Measurements from ENCODE around the gene SMIM45.

The SMIM45 gene

GRCh38 chr22:41920271-41920976 lies 31.5 kb upstream of the SMIM45 start:
- Histone ChIP-seq H3K4me3 (ENCODE audit: low read depth, low read length) (no peak overlapping the region), H3K36me3 (ENCODE audit: insufficient read depth) (no peaks in the 10 kb centered on the region), H3K4me1 (ENCODE audit: insufficient read depth) (no peaks in the 10 kb centered on the region), H3K27ac (ENCODE audit: low read depth) (no peak overlapping the region)
- 59% methylated on average over 21 of the region's 21 CpGs for whole genome bisulfite sequencing
- DNase-seq (ENCODE audit: extremely low spot score), result no peak

DNA sequence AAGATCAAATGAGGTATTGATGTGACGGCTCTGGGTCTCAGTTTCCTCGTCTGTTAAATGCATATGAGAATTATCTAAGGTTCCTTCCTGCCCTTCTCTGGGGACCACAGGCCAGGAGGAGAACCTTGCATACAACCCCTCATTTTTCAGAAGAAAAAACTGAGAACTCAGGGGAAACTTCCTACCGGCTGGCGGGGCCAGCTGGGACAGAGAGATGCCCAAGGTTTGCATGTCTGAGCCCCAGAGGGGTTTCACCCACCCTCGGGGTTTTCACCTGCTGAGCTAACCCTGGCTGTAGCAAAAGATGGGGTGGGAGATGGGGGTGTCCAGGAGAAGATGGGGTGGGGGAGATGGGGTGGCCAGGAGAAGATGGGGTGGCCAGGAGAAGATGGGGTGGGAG lies 29.6 kb upstream of the SMIM45 start:
- WGBS, result 94% methylated on average over 5 of the region's 5 CpGs

DNA sequence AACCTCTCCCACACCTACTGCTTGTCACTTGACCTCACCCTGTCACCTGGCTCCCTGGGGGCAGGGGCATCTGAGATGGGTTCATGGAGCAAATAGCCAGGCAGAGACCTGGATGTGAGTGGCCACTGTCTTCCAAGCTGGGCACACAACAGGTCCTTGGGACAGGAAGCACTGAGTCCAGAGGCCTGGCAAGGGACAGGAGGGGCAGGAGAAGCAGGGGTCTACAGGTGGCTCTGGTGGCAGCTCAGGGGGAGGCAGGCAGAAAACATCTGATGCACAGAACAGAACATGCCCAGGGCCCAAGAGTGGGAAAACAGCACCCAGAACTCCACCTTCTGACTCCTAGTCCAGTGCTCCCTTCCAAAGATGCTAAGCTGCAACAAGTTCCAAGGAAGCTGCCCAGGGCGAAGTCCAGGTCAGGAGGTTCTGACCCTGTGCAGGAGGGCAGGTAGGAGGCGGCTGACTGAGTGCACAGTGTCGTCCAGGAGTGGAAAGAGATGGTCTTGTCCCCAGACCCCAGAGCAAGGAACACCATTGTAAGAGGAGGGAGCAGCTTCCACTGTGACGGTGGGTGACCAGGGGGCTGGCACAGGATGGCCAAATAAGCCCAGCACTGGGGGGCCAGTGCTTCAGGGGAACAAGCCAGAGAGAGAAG lies 28.9 kb upstream of the SMIM45 start:
- no peak overlapping the region for H3K27ac ChIP-seq (ENCODE audit: low read depth)
- 96% methylated on average over 4 of the region's 4 CpGs for WGBS
- no peak for DNase-seq (ENCODE audit: extremely low spot score)
- no peak overlapping the region for H3K4me3 ChIP-seq (ENCODE audit: low read depth, low read length)
- H3K4me1 ChIP-seq (ENCODE audit: insufficient read depth), result no peaks in the 10 kb centered on the region
- H3K36me3 ChIP-seq (ENCODE audit: insufficient read depth), result no peaks in the 10 kb centered on the region

More for the DNA sequence above, 29.6 kb upstream of the SMIM45 start:
- H3K27ac ChIP-seq (ENCODE audit: low read depth), result no peak overlapping the region
- no peak for DNase-seq (ENCODE audit: extremely low spot score)
- no peaks in the 10 kb centered on the region for H3K36me3 ChIP-seq (ENCODE audit: insufficient read depth)
- no peak overlapping the region for H3K4me3 ChIP-seq (ENCODE audit: low read depth, low read length)
- H3K4me1 ChIP-seq (ENCODE audit: insufficient read depth), result no peaks in the 10 kb centered on the region

- DNase-seq (ENCODE audit: extremely low spot score), result no peak
- Histone ChIP-seq H3K4me3 (ENCODE audit: low read depth, low read length) (no peak overlapping the region), H3K4me1 (ENCODE audit: insufficient read depth) (no peaks in the 10 kb centered on the region), H3K36me3 (ENCODE audit: insufficient read depth) (no peaks in the 10 kb centered on the region), H3K27ac (ENCODE audit: low read depth) (no peak overlapping the region)
- 94% methylated on average over 14 of the region's 14 CpGs for WGBS
Measured at GRCh38 chr22:41923595-41924276, 28.2 kb upstream of the SMIM45 start.

GRCh38 chr22:41925783-41926460 lies 26.0 kb upstream of the SMIM45 start:
- H3K4me1 ChIP-seq (ENCODE audit: insufficient read depth), result no peaks in the 10 kb centered on the region
- peak overlapping the region; percentile 45 for H3K4me3 ChIP-seq (ENCODE audit: low read depth, low read length)
- WGBS, result 6% methylated on average over 46 of the region's 48 CpGs
- no peaks in the 10 kb centered on the region for H3K36me3 ChIP-seq (ENCODE audit: insufficient read depth)
- no peak overlapping the region for H3K27ac ChIP-seq (ENCODE audit: low read depth)
- no peak for DNase-seq (ENCODE audit: extremely low spot score)

DNA sequence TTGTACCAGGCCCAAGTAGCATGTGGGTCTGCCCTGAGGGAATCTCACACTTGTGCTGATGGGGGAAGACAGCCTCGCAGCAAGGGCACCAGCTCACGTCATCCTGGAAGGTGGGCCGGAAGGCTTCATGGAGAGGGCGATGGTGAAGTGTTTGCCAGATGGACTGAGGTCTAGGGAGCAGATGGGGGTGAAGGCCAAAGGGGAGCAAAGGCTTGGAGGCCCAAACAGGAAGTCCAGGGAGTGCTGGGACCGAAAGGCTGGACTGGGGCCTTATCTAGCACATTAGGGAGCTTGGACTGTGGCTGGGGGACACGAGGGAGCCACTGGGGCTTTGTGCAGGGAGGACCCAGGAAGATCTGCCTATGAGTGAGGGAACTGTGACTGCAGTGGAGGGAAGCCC lies 24.1 kb upstream of the SMIM45 start:
- H3K36me3 ChIP-seq (ENCODE audit: insufficient read depth), result no peaks in the 10 kb centered on the region
- DNase-seq (ENCODE audit: extremely low spot score), result no peak
- WGBS, result 77% methylated on average over 6 of the region's 6 CpGs
- no peak overlapping the region for H3K27ac ChIP-seq (ENCODE audit: low read depth)
- H3K4me3 ChIP-seq (ENCODE audit: low read depth, low read length), result no peak overlapping the region
- H3K4me1 ChIP-seq (ENCODE audit: insufficient read depth), result no peaks in the 10 kb centered on the region

DNA sequence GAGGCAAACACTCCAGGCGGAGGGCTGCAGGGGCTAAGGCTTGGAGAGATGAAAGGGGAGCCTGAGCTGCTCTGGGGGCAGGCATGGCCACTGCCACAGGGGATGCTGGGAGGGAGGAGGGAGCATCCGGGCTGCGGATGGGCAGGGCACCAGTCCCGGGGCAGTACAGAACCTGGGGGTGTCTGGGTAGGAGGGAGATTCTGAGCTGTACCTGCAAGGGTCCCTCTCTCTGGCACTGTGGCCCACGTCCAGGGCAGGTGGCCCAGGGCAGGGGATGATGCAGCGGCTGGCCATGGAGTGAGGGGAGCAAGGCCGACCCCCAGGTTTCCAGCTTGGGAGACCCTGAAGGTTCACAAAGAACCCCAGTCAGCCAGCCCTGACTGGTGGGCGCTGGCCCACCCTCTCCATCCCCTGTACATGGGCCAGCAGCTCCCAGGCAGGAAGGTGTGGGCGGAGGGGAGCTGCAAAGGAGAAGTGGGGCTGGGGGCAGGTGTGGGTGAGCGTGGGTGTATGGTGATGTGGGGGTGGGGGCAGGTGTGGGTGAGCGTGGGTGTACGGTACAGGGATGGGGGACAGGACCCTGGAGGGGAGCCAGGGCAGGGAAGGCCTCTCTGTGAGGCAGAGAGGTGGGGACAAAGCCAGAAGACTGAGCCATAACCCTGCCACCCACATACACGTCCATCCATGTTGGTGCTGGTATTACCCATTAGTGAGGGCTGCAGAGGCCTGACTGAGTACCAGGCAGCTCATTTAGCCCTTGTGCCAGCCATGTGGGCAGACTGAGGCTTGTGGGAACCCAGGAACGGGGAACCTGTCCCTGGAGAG lies 23.1 kb upstream of the SMIM45 start:
- no peaks in the 10 kb centered on the region for H3K36me3 ChIP-seq (ENCODE audit: insufficient read depth)
- no peak overlapping the region for H3K4me3 ChIP-seq (ENCODE audit: low read depth, low read length)
- H3K4me1 ChIP-seq (ENCODE audit: insufficient read depth), result no peaks in the 10 kb centered on the region
- no peak for DNase-seq (ENCODE audit: extremely low spot score)
- WGBS, result 83% methylated on average over 14 of the region's 14 CpGs
- no peak overlapping the region for H3K27ac ChIP-seq (ENCODE audit: low read depth)

GRCh38 chr22:41929418-41929810 lies 22.5 kb upstream of the SMIM45 start:
- Histone ChIP-seq H3K4me3 (ENCODE audit: low read depth, low read length) (no peak overlapping the region), H3K4me1 (ENCODE audit: insufficient read depth) (no peaks in the 10 kb centered on the region), H3K27ac (ENCODE audit: low read depth) (no peak overlapping the region), H3K36me3 (ENCODE audit: insufficient read depth) (no peaks in the 10 kb centered on the region)
- no peak for DNase-seq (ENCODE audit: extremely low spot score)
- 76% methylated on average over 8 of the region's 8 CpGs for WGBS

DNA sequence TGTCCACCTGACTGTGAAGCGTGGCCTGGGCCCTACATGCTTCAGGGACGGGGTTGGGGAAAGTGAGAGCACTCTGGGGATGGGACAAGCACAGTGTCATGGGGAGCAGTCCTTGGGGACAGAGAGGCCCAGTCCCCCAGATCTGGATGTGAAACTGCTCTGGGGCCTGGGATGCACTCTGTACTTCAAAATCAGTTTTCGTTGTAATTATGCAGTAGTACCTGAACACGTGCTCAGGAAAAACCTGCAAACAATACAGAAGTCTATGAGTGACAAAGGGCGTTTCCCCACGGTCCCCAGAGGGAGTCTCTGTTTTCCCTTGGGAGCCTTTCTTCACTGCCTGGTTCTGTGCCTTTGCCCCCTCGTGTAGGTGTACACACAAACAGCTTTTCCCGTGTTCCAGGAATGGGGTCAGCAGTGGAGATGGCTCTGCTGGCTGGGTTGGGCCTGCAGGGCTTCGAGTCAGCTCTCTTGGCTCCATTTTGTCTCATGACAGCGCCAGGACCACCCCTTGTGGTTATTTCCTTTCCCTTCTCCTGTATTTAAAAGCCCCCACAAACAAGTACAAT lies 20.2 kb upstream of the SMIM45 start:
- DNase-seq (ENCODE audit: extremely low spot score), result no peak
- no peak overlapping the region for H3K27ac ChIP-seq (ENCODE audit: low read depth)
- WGBS, result 81% methylated on average over 10 of the region's 10 CpGs

DNA sequence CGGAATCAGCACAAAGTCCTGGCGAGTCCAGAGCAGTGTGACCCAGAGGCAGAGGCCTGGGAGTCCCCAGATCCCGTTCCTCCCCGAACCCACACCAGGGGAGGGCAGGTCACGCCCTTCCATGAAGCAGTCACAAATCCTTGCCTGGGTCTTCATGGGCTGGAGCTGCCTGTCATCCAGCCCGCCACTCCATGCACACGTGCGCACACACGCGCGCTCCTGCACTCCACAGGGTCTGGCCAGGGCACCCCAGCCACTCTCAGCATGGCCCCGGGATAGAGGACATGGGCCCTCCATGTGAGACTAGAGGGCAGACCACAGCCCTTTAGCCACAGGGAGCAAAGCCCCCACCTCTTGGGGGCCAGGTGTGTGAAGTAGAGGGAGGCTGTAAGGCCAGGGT lies 19.6 kb upstream of the SMIM45 start:
- no peak for DNase-seq (ENCODE audit: extremely low spot score)
- WGBS, result 94% methylated on average over 12 of the region's 12 CpGs
- no peaks in the 10 kb centered on the region for H3K36me3 ChIP-seq (ENCODE audit: insufficient read depth)
- H3K4me1 ChIP-seq (ENCODE audit: insufficient read depth), result no peaks in the 10 kb centered on the region
- no peak overlapping the region for H3K27ac ChIP-seq (ENCODE audit: low read depth)
- no peak overlapping the region for H3K4me3 ChIP-seq (ENCODE audit: low read depth, low read length)

More for the DNA sequence above, 20.2 kb upstream of the SMIM45 start:
- no peaks in the 10 kb centered on the region for H3K4me1 ChIP-seq (ENCODE audit: insufficient read depth)
- H3K4me3 ChIP-seq (ENCODE audit: low read depth, low read length), result no peak overlapping the region
- no peaks in the 10 kb centered on the region for H3K36me3 ChIP-seq (ENCODE audit: insufficient read depth)

DNA sequence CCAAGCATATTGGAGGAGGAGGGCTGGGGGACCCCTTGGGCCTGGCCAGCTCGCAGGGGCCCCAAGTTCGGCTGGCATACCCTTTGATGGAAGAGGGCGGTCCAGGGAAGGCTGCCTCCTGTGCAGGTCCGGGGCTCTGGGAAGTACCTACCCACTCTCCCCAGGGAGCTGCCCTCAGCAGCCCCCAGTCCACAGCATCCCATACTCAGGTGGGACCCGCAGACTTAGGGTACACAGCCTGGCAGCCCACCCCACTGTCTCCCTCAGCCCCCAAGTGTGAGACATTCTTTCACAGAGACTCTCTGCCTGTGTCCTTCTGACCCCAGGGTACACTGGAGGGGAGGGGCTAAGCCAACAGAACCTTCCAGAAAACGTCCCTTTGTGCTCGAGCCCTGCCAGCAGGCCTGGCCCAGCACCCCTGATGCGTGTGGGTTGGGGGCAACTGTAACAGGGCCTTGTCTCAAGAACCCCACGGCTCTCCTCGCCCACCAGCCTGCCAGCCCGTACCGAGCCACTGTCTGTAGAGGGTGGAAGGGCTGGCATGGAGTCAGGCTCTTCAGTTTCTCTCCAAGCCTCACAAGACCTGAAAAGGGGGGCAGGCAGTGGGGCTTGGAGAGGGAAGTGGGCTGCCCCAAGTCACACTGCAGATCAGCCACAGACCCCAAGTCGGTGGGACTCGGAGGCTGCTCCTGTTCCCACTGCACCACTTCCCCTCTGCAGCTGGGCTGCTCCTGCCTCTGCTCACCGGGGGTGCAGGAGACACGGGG lies 18.4 kb upstream of the SMIM45 start:
- Histone ChIP-seq H3K4me1 (ENCODE audit: insufficient read depth) (no peaks in the 10 kb centered on the region), H3K36me3 (ENCODE audit: insufficient read depth) (no peaks in the 10 kb centered on the region), H3K4me3 (ENCODE audit: low read depth, low read length) (no peak overlapping the region), H3K27ac (ENCODE audit: low read depth) (no peak overlapping the region)
- no peak for DNase-seq (ENCODE audit: extremely low spot score)
- WGBS, result 88% methylated on average over 16 of the region's 16 CpGs

DNA sequence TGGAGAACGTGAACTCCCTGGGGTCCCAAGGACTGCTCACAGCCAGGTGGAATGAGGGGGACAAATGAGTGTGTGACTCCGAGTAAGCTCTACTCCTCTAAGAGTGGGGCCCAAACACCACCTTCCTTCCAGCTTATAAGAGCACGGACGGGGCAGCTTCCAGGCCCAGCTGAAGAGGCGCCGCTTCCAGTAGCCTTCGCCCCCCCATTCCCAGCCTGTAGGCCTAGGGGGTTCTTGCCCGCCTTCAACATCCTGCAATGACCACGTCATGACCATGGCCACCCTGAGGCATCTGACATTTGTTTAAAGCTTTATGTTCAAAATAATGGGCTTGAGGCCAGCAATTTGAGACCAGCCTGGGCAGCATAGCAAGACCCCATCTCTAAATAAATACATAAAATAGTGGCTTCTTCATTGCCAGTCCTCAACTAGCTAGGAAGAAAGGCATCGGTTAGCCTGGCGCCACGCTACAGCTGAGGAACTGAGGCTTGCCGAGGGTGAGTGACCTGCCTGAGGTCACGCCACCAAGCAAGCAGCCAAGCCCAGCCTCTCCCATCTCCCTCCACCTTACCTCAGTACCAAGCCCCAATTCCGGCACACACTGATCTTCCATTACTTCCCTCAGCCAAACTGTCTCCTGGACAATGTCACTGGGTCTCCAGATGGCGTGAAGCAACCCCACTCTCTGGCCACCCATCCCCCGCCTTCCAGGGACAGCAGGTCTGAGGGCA lies 17.5 kb upstream of the SMIM45 start:
- no peaks in the 10 kb centered on the region for H3K4me1 ChIP-seq (ENCODE audit: insufficient read depth)
- H3K27ac ChIP-seq (ENCODE audit: low read depth), result no peak overlapping the region
- DNase-seq (ENCODE audit: extremely low spot score), result no peak
- 95% methylated on average over 17 of the region's 17 CpGs for WGBS
- no peak overlapping the region for H3K4me3 ChIP-seq (ENCODE audit: low read depth, low read length)
- no peaks in the 10 kb centered on the region for H3K36me3 ChIP-seq (ENCODE audit: insufficient read depth)

All from urinary bladder (tissue), 3 donors.